ENCODE data around the gene RPTOR.
"Not testable (repeated sequence)": the region's sequence is repeated elsewhere in the genome, so short reads cannot be mapped to it uniquely, and the experiment has no call there.

The RPTOR gene

GRCh38 chr17:80797222-80797621 is 252.6 kb downstream of the RPTOR start:
- not testable (repeated sequence) for DNase-seq (ENCODE audit: low read depth in 3 of 3)

- DNase-seq (ENCODE audit: low read depth in 3 of 3) = no peak
Observed at GRCh38 chr17:80797741-80798594, 253.3 kb downstream of the RPTOR start.

- DNase-seq (ENCODE audit: low read depth in 3 of 3) = no peak
Observed at GRCh38 chr17:80798595-80799537, 254.2 kb downstream of the RPTOR start.

- no peak for DNase-seq (ENCODE audit: low read depth in 3 of 3)
Observed at GRCh38 chr17:80799538-80800480, 255.2 kb downstream of the RPTOR start.

GRCh38 chr17:80800481-80801391 is 256.1 kb downstream of the RPTOR start:
- no peak for DNase-seq (ENCODE audit: low read depth in 3 of 3)

GRCh38 chr17:80802626-80803450 is 258.2 kb downstream of the RPTOR start:
- DNase-seq (ENCODE audit: low read depth in 3 of 3) = no peak

GRCh38 chr17:80803451-80804428 is 259.1 kb downstream of the RPTOR start:
- DNase-seq (ENCODE audit: low read depth in 3 of 3) = no peak

GRCh38 chr17:80804466-80804865 is 259.8 kb downstream of the RPTOR start:
- no peak for DNase-seq (ENCODE audit: low read depth in 3 of 3)

GRCh38 chr17:80805032-80805751 is 260.6 kb downstream of the RPTOR start:
- DNase-seq (ENCODE audit: low read depth in 3 of 3) = no peak

- no peak for DNase-seq (ENCODE audit: low read depth in 3 of 3)
Observed at GRCh38 chr17:80807014-80807413, 262.4 kb downstream of the RPTOR start.

- DNase-seq (ENCODE audit: low read depth in 3 of 3) = no peak
Observed at GRCh38 chr17:80807882-80808281, 263.2 kb downstream of the RPTOR start.

GRCh38 chr17:80811181-80812105 is 266.8 kb downstream of the RPTOR start:
- no peak for DNase-seq (ENCODE audit: low read depth in 3 of 3)

GRCh38 chr17:80812362-80813088 is 267.9 kb downstream of the RPTOR start:
- no peak for DNase-seq (ENCODE audit: low read depth in 3 of 3)

GRCh38 chr17:80813318-80813717 is 268.7 kb downstream of the RPTOR start:
- no peak for DNase-seq (ENCODE audit: low read depth in 3 of 3)

- DNase-seq (ENCODE audit: low read depth in 3 of 3) = no peak
Observed at GRCh38 chr17:80814491-80814890, 269.9 kb downstream of the RPTOR start.

GRCh38 chr17:80815151-80815681 is 270.6 kb downstream of the RPTOR start:
- no peak for DNase-seq (ENCODE audit: low read depth in 3 of 3)
